Ecto neural progenitor cell (in vitro differentiated cells): Measurements from ENCODE around the gene MAP2K5.
A peak's percentile ranks its signal among the peaks of the same experiment; 100 is the strongest.
"Not testable (repeated sequence)": the region's sequence is repeated elsewhere in the genome, so short reads cannot be mapped to it uniquely, and the experiment has no call there.

Source experiments
- DNase-seq: peaks from one replicate; pipeline ENCODE4 v3.0.0-alpha.2; 2018; ENCODE audit warnings: low spot score

MAP2K5 gene

DNA sequence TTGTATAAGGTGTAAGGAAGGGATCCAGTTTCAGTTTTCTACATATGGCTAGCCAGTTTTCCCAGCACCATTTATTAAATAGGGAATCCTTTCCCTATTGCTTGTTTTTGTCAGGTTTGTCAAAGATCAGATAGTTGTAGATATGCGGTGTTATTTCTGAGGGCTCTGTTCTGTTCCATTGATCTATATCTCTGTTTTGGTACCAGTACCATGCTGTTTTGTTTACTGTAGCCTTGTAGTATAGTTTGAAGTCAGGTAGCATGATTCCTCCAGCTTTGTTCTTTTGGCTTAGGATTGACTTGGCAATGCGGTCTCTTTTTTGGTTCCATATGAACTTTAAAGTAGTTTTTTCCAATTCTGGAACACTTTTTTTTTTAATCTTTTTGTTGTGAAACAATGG lies 130.3 kb downstream of the MAP2K5 start:
- DNase-seq, result not testable (repeated sequence)

DNA sequence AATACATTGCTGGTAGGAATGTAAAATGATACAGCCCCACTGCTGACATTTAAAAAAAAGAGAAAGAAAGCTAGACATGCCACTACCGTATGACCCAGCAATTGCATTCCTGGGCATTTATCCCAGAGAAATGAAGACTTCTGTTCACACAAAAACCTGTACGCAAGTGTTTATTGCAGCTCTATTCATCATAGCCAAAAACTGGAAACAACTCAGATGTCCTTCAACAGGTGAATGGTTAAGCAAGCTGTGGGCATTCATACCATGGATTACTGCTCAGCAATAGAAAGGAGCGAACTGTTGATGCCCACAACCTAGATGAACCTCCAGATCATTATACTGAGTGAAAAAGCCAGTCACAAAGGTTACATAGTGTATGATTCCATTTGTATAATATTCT lies 132.5 kb downstream of the MAP2K5 start:
- DNase-seq, result no peak

DNA sequence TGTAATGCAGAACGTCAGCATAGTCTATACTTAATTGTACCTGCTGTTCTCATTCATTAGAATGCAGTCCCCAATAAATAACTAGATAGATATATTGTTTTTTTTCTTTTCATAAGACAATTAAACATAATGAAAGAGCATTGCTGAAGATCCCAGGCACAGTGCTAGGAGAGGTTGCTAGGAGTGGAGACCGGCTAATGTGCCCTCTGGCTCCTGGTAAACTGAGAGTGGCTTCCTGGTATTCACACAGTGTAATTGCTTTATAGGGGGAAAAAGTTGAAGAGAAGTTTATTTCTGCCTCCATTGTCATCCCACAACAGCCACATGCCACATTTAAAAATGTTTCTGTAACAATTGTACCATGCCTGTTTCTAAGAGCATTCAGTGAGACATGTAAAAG lies 135.6 kb downstream of the MAP2K5 start:
- DNase-seq, result no peak

DNA sequence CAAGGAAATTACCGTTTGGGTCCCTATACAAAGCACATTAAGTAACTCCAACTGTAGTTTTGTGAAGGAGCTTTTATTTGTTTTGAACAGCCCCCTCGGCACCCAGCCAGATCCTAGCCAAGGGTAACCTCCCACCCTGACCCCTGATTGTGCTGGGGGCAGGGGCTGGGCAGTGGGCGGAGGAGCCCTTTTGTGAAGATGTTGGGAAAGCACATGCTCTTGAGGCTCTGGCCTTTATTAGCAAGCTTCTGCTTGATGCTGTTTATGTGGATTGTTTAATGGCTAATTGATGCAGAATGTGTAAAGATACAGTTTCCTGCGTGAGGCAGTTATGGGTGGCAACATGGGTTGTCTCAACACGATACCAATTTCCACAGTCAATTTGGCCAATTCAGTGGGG lies 136.5 kb downstream of the MAP2K5 start:
- DNase-seq, result peak; percentile 52

DNA sequence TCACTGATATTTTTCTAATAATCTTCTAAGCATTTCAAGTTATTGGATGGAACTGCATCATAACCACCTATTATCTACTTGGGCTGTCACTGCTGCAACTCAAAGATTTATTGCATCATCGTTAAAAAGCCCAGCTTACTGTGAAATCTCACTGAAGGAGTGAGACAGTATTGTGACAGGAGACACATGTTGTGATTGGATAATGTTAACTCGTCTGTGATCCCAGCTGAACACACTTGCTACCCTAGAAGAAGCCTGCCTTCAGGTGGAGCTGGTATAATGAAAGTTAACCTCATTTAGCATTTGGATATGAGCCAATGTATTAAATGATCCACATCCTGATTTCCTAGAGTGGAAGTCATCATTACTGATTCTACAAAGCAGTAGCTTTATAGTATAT lies 138.1 kb downstream of the MAP2K5 start:
- DNase-seq, result no peak

DNA sequence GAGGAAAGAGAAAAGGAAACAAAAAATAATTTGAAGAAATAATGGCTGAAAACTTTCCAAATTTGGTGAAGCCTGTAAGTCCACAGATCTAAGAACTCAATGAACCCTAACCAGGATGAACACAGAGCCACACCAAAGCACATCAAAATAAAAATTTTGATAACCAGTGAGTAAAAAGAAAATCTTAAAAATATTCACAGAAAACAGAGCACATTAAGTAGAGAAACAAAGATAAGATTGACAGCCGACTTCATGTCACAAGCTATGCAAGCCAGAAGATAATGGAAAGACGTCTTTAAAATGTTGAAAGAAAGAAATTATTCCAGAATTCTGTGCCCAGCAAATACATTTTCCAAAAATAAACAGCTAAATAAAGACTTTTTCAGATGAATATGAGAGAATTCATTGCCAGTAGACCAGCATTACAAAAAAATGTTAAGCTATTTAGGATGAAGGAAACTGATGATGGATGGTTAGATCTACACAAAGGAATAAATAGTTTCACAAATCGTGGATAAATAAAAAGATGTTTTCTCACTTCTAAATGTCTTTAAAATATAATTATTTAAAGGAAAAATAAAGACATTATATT lies 142.6 kb downstream of the MAP2K5 start:
- DNase-seq, result no peak

DNA sequence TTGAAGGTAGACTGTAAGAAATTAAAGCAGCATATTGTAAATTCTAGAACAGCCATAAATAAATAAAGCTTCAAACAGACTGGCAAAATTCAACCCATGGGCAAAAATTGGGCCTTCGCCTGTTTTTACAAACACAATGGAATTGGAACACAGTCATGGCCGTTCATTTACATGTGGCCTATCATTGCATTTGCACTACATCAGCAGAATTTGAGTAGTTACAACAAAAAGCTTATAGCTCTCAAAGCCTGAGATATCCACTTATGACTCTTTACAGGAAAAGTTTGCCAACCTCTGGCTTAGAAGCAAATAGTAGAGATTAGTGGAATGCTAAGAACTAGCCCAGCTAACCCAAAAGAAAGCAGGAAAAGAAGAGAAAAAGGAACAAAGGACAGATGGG lies 143.2 kb downstream of the MAP2K5 start:
- DNase-seq, result no peak

DNA sequence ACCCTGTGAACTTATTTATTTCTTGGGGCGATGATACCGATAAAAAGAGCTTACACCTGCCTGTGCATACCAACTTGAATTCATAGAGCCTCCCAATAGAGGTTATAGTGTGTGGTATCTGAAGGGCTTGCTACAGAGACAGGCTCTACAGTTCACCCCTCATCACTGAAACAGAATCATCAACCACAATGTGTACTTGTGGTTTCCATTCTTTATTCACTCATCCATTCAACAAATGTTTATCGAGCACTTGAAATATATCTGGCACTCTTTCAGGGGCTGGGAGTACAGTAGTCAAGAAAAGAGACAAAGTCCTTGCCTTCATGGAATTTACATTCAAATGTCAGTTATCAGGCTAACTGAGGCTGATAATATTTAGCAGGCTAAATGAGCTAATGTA lies 148.4 kb downstream of the MAP2K5 start:
- no peak for DNase-seq

DNA sequence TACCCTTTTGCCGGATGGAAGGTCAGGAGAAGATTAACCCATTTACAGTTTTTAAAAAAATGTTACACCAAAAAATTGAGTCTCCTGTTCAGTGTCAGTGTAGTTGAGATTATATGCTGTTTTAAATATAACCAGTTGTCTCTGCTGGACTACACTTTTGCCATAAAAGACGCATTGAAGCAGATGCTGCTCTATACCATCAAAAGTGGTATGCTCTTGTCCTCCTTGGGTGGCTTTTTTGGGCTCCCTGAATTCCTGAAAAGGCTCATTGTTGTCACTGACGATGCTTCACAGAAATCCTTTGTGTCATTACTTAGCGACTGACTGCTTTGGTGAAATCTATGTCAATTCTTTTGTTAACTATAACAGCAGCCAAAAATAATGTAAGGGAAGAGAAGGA lies 148.9 kb downstream of the MAP2K5 start:
- no peak for DNase-seq

DNA sequence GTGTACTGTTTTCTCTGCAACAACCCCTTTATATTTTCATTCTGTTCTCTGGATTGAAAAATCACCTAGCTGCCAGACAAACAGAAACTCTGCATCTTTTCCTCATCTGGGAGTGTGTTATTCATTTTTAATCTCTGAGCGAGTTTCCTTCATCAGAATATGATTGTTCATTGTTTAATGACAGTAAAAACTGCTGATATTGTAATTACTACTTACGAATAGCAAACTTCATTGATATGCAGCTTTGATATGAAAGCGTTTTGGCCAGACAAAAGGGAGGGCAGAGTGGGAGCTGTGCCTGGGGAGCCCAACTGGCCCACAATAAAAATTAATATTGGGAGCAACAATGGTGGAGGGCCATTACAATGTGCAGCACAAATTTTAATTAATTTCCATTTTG lies 150.1 kb downstream of the MAP2K5 start:
- DNase-seq, result no peak

DNA sequence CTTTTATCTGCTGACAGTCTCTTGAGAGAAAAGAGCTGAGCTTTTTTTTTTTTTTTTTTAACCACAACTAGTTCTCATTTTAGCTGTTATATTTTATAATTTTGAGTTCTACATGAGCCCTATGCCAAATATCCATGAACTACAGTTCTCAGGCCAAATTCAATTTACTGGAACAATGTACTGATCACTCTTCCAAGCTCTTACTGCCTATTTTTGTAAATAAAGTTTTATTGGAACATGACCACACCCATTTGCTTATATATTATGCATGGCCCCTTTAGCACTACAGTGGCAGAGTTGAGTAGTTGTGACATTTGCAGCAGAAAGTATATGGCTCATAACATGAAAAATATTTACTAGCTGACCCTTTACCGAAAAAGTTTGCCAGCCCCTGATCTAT lies 153.6 kb downstream of the MAP2K5 start:
- no peak for DNase-seq

DNA sequence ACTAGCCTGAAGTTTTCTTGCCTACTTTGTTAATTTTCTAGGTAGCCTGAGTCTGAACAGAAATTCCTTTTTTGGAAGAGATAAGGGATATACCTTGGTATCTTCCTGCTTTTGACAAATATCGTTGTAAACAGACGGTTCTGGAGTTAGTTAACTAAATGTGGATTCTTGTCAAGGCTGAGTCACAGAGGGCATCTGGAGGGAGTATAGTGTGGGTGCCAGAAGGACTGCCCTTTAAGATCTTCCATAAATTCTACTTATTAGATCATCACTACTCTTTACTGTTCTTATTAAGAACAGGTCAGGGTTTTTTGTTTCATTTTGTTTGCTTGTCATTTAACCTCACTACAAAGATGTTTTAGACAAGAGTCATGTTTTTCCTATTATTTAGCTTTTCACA lies 157.5 kb downstream of the MAP2K5 start:
- no peak for DNase-seq

DNA sequence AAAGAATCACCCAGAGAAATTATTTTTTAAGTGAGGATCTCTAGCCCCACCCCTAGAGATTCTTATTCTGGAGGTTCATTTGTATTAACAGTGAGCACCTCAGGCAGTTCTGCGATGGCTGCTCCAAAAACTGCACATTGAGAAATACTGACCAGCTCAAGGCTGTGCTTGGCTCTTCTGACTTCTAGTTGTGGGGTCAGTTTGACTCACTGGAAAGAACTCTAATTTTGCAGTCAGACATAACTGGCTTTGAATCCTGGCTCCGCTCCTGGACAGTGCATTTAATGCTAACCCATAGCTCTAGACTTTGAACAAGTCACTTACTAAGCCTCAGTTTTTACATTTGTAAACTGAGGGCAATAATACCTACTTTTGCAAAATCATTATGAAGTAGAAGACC lies 159.2 kb downstream of the MAP2K5 start:
- DNase-seq, result no peak

DNA sequence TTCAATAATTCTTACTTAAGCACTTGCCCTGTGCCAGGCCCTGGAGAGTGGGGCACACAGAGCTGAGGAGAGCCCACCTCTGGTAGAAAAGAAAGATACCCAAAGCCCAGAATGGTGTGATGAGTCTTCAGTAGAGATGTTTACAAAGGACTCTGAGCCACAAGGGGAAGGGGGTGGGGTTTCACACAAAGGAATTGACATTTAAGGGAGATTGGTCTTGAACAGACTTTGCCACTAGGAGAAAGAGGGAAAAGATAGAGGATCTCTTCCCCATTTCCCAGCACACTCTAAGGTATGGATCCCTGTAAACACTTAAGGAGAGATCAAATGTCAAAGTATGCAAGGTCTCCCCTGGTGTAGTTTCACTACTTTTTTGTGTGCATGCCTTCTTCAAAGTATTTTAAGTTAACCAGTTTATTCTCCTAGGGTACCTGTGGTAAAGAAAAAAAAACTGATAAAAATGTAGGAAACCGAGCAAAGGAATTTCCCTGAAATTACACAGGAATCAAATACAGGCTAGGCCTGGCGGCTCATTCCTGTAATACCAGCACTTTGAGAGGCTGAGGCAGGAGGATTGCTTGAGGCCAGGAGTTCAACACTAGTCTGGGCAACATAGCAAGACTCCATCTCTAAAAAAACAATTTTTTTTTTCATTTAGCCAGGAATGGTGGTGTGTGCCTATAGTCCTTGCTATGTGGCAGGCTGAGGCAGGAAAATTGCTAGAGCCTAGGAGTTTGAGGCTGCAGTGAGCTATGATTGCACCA lies 165.2 kb downstream of the MAP2K5 start:
- no peak for DNase-seq

DNA sequence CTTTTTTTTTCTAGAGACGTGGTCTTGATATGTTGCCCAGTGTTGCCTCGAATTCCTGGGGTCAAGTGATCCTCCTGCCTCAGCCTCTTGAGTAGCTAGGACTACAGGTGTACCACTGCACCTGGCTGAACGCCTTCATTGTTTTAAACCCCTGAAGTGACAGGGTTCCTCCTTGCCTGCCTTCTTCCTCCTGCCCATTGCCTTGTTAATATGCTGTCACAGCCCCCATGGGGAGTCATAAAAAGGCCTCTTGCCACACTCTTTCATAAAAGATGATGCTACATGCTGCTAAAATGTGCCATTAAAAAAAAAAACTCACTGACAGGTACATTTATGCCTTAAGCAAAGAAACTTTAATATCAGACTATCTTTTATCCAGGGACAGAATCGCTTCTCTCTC lies 166.0 kb downstream of the MAP2K5 start:
- no peak for DNase-seq

DNA sequence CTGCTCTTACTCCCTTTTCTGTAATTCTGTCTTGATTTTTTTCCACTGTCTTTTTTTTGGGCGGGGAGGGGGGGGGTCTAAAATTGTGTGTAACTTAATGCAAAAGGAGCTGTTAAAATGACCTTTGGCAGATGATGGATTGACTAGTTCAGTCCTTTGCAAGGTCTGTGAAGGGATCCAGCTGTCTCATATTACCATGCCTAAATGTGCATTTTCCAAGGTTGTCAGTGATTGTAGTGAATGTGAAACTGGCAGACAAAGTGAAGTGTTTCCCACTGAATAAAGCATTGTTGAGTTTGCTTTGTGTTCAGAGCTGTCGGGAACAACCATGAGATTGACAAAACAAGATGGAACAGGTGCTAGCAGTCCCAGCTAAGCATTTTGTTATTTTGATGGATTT lies 172.7 kb downstream of the MAP2K5 start:
- DNase-seq, result no peak

DNA sequence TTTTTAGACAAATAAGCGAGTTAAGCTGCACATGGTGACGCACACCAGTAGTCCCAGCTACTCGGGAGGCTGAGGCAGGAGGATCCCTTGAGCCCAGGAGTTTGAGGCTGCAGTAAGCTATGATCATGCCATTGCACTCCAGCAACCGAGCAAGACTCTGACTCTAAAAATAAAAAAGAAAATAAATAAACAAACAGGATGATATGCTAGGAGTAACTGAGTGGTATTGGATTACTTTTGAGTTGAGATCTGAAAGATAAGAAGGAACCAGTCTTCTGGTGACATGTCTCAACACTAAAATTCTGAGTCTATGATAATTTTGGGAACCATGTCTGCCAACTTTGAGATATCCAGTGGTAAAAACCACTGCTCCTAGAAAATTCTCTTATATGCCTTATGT lies 173.7 kb downstream of the MAP2K5 start:
- no peak for DNase-seq

DNA sequence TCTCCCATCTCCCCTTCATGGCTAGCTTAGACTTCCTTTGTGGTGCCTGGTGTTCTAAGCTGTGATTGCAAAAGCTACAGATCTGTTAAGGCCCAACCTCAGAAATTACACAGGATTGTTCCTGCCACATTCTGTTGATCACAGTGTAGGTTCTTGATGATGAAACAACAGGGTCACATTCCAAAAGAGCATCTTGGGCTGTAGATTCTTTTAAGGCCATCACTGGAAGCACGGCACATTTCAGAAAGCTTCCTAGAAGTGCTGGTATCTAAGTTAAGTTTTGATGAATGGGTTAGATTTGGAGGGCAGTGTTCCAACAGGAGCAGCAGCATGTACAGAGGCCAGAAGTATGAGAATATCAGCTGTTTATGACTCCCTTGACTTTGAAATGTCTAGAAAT lies 175.3 kb downstream of the MAP2K5 start:
- DNase-seq, result no peak

DNA sequence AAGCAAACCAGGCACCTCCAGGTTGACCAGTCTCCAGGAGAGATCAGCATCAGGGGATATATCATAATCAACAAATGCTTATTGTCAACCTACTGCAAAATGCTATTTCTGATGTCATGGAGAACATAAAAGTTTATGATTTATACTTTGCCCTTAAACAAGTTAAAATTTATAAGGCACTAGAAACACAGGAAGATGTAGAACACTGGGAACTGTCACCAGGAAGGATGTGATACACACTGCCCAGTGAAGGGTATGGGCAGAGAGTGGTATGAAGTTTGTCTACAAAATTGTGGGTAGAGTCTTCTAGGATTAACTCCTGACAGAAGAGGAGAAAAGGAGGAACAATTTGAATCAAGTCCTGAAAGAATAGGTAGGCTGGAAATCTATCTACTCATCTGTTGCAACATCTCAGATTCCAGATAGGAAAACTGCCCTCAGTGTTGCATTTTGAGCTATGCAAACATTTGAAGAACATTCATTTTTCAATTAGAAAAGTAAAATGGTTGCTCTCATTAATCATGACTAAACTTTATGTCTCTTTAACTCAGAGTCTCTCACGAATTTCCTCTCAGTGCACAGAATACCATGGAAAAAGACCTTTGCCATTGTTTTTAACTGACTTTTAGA lies 176.9 kb downstream of the MAP2K5 start:
- DNase-seq, result no peak

DNA sequence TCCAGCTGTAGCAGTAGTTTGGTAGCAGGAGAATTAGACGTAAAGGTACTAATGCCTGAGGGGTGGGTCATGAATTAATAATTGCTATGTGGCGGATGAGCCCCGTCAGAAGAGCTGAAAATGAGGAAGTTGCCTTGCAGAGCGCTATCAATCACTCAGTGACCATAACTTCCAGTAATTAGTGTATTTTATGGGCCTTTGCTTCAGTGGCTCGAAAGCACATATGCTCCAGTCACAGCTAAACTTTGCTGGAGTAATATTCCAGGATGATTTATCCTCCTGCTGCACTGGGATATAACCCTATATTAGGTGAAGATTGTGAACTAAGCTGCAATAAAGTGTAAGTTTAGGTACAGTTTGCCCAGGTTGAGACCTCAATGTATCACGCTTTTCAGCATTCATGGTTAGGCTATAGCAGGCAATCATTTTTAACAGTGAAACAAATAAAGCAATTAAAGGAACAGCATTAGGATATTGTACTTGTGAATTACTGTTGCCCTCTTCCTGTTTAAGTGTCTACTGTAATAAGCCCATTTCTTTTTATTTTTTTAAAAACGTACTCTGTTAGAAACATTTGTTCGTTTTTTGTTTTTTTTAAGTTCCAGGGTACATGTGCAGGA lies 178.2 kb downstream of the MAP2K5 start:
- no peak for DNase-seq

DNA sequence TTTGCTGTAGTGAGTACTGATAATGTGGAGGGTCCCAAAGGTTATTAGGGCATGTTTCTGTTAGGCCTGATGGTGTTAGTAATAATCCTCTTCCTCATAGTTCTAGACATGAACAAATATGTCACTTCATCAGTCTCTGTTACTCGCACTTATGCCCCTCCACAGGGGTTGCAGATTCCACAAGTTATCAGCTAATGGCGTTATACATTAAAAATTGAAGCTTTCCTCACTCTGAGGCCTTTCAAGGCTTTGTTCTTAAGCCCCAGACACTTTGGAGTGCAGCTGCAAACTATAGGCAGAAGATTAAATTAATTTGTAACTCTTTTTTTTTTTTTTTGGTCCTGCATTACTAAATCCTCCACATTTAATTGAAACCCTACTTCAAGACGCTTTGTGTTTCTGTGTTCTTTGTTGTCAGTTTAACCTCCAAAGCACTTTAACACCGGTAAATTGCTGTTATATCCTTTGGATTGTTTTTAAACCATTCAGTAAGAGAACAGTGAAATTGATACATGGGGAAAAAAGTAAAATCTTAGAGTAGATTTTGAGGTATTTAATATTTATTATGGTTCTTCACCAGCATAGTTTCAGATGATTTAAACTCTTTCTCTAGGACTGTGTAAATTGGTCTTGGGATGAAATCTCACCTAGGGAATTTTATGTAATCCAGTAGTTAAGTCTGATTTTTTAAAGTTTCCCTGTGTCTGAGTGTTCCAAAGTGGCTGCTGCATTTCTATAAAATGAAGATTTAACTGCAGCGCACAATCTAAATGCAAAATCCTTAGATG lies 179.7 kb downstream of the MAP2K5 start:
- DNase-seq, result no peak

DNA sequence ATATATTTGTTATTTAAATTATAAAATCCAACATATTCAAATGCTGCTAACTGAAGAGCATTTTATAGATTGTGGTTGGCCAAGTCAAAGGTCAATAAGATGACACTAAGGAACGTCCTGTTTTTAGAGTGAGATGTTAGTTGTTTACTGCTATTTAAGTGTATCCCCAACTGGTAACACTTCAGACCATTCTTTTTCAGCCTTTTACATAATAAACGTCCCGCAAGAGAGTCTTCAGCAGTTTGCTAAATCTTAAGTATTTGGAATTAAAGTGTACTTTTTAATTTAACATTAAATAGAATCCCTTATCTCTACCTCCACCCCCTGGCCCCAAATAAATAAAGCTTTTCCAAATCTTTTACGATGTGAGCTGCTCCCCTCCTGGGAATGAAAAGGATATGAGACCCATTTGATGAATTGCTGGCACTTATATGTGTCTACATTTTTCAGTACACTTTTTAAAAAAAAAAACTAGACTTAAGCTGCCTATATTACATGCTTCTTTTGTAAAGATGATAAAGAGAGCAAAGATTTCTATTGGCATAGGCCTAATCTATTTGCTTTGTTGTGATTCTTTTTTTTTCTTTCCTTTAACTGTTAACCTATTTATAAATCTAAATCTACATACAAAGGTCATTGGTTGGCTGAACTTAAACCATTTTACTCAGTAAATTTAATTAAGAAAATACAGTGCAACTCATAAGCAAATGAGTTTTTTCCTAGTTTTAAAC lies 181.0 kb downstream of the MAP2K5 start:
- DNase-seq, result no peak
